ENCODE results near the gene NEB.

NEB gene

DNA sequence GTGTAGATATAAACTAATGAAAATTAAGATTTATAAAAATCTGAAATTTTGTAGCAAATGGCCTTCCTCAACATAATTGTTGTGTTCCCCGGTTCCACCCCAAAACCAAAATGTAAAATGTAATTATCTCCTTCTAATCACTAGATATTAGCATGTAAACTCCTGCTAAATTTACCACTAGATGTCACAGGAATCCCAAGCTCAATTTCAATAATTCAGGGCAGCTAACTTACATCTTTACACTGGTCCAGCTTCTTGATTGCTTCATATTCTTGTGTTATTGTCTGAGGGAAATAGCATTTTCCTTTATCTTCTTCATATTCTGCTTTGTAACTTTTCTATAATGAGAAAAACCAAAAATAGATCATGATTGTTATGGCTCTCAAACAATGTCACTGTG is 42.6 kb downstream of the NEB start:
- Histone ChIP-seq H3F3A (ENCODE audit: insufficient read depth, low read length) (no peaks in the 10 kb centered on the region), H3K9ac (ENCODE audit: low read length) (no peak overlapping the region), H4K20me1 (ENCODE audit: insufficient read depth, low read length) (no peaks in the 10 kb centered on the region), H3K79me2 (ENCODE audit: low read length) (no peaks in the 10 kb centered on the region), H3K27me3 (replicated peaks; ENCODE audit: insufficient read depth, low read length) (no peaks in the 10 kb centered on the region), H2AFZ (ENCODE audit: low read length) (no peak overlapping the region), H3K9me2 (replicated peaks; ENCODE audit: insufficient read depth, low read length) (no peaks in the 10 kb centered on the region), H3K4me2 (ENCODE audit: low read depth, low read length) (no peak overlapping the region), H3K9me3 (replicated peaks; ENCODE audit: insufficient read depth, low read length) (no peaks in the 10 kb centered on the region), H3K27ac (ENCODE audit: low read length) (no peak overlapping the region), H3K36me3 (replicated peaks; ENCODE audit: insufficient read depth, low read length) (no peaks in the 10 kb centered on the region), H3K4me3 (ENCODE audit: low read length) (no peak overlapping the region), H3K4me1 (ENCODE audit: low read length) (no peaks in the 10 kb centered on the region)
- TF ChIP-seq EZH2phosphoT487 (IDR thresholded peaks at IDR 0.05; ENCODE audit: low read length) (no peak), EZH2 (optimal IDR thresholded peaks at IDR 0.05; ENCODE audit: low read depth, low read length) (no peak)
- TF ChIP-seq, protein P1, sequence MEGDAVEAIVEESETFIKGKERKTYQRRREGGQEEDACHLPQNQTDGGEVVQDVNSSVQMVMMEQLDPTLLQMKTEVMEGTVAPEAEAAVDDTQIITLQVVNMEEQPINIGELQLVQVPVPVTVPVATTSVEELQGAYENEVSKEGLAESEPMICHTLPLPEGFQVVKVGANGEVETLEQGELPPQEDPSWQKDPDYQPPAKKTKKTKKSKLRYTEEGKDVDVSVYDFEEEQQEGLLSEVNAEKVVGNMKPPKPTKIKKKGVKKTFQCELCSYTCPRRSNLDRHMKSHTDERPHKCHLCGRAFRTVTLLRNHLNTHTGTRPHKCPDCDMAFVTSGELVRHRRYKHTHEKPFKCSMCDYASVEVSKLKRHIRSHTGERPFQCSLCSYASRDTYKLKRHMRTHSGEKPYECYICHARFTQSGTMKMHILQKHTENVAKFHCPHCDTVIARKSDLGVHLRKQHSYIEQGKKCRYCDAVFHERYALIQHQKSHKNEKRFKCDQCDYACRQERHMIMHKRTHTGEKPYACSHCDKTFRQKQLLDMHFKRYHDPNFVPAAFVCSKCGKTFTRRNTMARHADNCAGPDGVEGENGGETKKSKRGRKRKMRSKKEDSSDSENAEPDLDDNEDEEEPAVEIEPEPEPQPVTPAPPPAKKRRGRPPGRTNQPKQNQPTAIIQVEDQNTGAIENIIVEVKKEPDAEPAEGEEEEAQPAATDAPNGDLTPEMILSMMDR (IDR thresholded peaks at IDR 0.05; ENCODE audit: low read length) = no peak
- DNase-seq = no peak

DNA sequence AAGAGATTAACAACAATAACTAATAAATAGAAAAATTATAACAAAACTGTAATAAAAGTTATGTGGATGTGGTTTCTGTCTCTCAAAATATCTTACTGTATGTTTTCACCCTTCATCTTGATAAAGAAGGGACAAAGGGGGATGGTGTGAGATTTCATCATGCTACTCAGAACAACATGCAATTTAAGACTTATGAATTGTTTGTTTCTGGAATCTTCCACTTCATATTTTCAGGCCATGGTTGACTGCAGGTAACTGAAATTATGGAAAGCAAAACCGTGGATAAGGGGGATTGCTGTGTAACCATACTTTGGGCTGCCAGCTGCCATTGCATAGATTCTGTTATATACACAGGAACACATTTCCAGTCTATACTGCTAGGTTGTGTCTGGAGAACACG is 45.6 kb downstream of the NEB start:
- H3K27ac ChIP-seq (ENCODE audit: low read length) = no peak overlapping the region
- no peak overlapping the region for H3K9ac ChIP-seq (ENCODE audit: low read length)
- H4K20me1 ChIP-seq (ENCODE audit: insufficient read depth, low read length) = no peaks in the 10 kb centered on the region
- TF ChIP-seq, protein P1 (IDR thresholded peaks at IDR 0.05; ENCODE audit: low read length) = no peak
- TF ChIP-seq EZH2phosphoT487 (IDR thresholded peaks at IDR 0.05; ENCODE audit: low read length) = no peak
- no peak for TF ChIP-seq EZH2 (optimal IDR thresholded peaks at IDR 0.05; ENCODE audit: low read depth, low read length)
- no peak for DNase-seq
- no peaks in the 10 kb centered on the region for H3F3A ChIP-seq (ENCODE audit: insufficient read depth, low read length)
- H2AFZ ChIP-seq (ENCODE audit: low read length) = no peak overlapping the region
- H3K9me3 ChIP-seq (replicated peaks; ENCODE audit: insufficient read depth, low read length) = no peaks in the 10 kb centered on the region
- no peaks in the 10 kb centered on the region for H3K9me2 ChIP-seq (replicated peaks; ENCODE audit: insufficient read depth, low read length)
- H3K4me1 ChIP-seq (ENCODE audit: low read length) = no peaks in the 10 kb centered on the region
- H3K27me3 ChIP-seq (replicated peaks; ENCODE audit: insufficient read depth, low read length) = no peaks in the 10 kb centered on the region
- H3K79me2 ChIP-seq (ENCODE audit: low read length) = no peaks in the 10 kb centered on the region
- no peak overlapping the region for H3K4me3 ChIP-seq (ENCODE audit: low read length)
- no peaks in the 10 kb centered on the region for H3K36me3 ChIP-seq (replicated peaks; ENCODE audit: insufficient read depth, low read length)
- no peak overlapping the region for H3K4me2 ChIP-seq (ENCODE audit: low read depth, low read length)

DNA sequence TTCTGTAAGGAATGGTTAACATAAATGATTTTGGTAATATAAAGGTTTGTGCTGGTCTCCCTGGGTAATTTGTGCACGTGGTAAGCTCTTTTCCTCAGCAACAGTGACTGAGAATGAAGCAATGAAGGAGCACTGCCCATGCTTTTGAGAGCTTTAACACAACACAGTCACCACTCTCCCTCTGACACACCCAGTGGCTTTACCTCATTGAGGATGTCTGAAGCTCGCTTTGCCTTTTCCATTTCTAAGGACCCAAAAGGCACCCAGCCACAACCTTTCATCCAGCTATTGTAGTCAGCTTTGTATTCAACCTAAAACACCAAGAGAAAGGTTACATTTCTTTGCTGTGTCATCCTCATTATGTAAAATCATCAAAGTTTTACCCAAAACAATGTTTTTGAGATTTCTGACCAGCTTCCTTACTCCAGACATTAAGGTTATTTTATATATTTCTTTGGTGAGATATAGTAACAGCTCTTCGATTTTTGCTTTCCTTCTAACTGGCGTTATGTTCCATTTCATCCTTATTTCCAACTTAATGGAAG is 51.7 kb downstream of the NEB start:
- Histone ChIP-seq H3K36me3 (replicated peaks; ENCODE audit: insufficient read depth, low read length) (no peaks in the 10 kb centered on the region), H3K27me3 (replicated peaks; ENCODE audit: insufficient read depth, low read length) (no peaks in the 10 kb centered on the region), H2AFZ (ENCODE audit: low read length) (no peak overlapping the region), H3F3A (ENCODE audit: insufficient read depth, low read length) (no peaks in the 10 kb centered on the region), H3K27ac (ENCODE audit: low read length) (no peak overlapping the region), H4K20me1 (ENCODE audit: insufficient read depth, low read length) (no peaks in the 10 kb centered on the region), H3K4me1 (ENCODE audit: low read length) (no peaks in the 10 kb centered on the region), H3K9me2 (replicated peaks; ENCODE audit: insufficient read depth, low read length) (no peaks in the 10 kb centered on the region), H3K9ac (ENCODE audit: low read length) (no peak overlapping the region), H3K9me3 (replicated peaks; ENCODE audit: insufficient read depth, low read length) (no peaks in the 10 kb centered on the region), H3K79me2 (ENCODE audit: low read length) (no peaks in the 10 kb centered on the region), H3K4me3 (ENCODE audit: low read length) (no peak overlapping the region), H3K4me2 (ENCODE audit: low read depth, low read length) (no peak overlapping the region)
- no peak for DNase-seq
- TF ChIP-seq, protein P1 (IDR thresholded peaks at IDR 0.05; ENCODE audit: low read length) = no peak
- no peak for TF ChIP-seq EZH2 (optimal IDR thresholded peaks at IDR 0.05; ENCODE audit: low read depth, low read length)
- no peak for TF ChIP-seq EZH2phosphoT487 (IDR thresholded peaks at IDR 0.05; ENCODE audit: low read length)

Data from MM.1S (cell line).